Endothelial cell of umbilical vein (primary cell): ENCODE results near the gene CMIP. TPM values are rescaled to one million over a fixed set of nuclear protein-coding genes. Genes with fewer than 3 reads are reported as not detected.
A peak's percentile ranks its signal among the peaks of the same experiment; 100 is the strongest.

Source experiments
- BruUV-seq: library from RNA; stranded (reverse); fragments of 400-500 nt; replicated peaks from 2 replicates; lab custom pipeline; 2021; lab: Mats Ljungman, UMichigan
- CTCF ChIA-PET: fragments of 300-600, 350-600 bp; sonication (Branson Sonifier 250); formaldehyde crosslinking; loops from one replicate; lab custom pipeline; 2021; ENCODE audit warnings: antibody characterized with exemption, inconsistent platforms; lab: Charles Lee
- POLR2A ChIA-PET: fragments of 300-600, 350-600 bp; sonication (Branson Sonifier 250); formaldehyde crosslinking; loops from one replicate; lab custom pipeline; 2021; ENCODE audit warnings: antibody characterized with exemption, inconsistent platforms; lab: Charles Lee
- DNase-seq: peaks from one replicate; pipeline ENCODE4 v3.0.0-alpha.2; 2011; ENCODE audit warnings: low read depth, low spot score
- FAIRE-seq: peaks from 2 replicates; lab custom pipeline; 2011; peaks lifted over from hg19 to GRCh38; lab: Jason Lieb, UNC
- H2AFZ ChIP-seq: 2 replicates; pipeline ENCODE4 v1.6.0; 2012; ENCODE audit warnings: low read depth, low read length, control low read depth, inconsistent platforms
- H3K27ac ChIP-seq: 2 replicates; pipeline ENCODE4 v1.5.1; 2011; ENCODE audit warnings: low read depth, mild to moderate bottlenecking, control low read depth, low read length, moderate library complexity; ENCODE audit not compliant: insufficient read depth
- H3K27me3 ChIP-seq, 2 experiments: 2 replicates each; pipeline versions ENCODE4 v1.6.0 to v1.6.1; 2011; ENCODE audit warnings: low read length in 2 of 2, mixed read lengths in 1 of 2; ENCODE audit not compliant: control insufficient read depth in 2 of 2, insufficient read depth in 2 of 2
- H3K36me3 ChIP-seq, 2 experiments: 2 replicates in 1 of 2; 3 replicates in 1 of 2; pipeline ENCODE4 v1.5.1; 2011; ENCODE audit warnings: low read length in 2 of 2, mild to moderate bottlenecking in 1 of 2, moderate library complexity in 1 of 2; ENCODE audit not compliant: control insufficient read depth in 2 of 2, insufficient read depth in 2 of 2; ENCODE audit errors: extremely low read depth in 1 of 2
- H3K4me1 ChIP-seq: 3 replicates; pipeline ENCODE4 v1.5.1; 2011; ENCODE audit warnings: mild to moderate bottlenecking, low read length; ENCODE audit not compliant: control insufficient read depth, insufficient read depth; ENCODE audit errors: extremely low read depth
- H3K4me2 ChIP-seq: 2 replicates; pipeline ENCODE4 v1.6.1; 2011; ENCODE audit warnings: low read length, control low read depth, mixed read lengths; ENCODE audit not compliant: insufficient read depth
- H3K4me3 ChIP-seq, 3 experiments: fragments of 200-600 bp in 1 of 3; sonication (generic), shearing (Covaris generic) in 1 of 3; replicated peaks in 1 of 3; 2 replicates each; pipeline ENCODE4 v1.5.1; 2011 to 2016; ENCODE audit warnings: control low read depth in 3 of 3, low read length in 3 of 3, mild to moderate bottlenecking in 2 of 3, inconsistent platforms in 1 of 3, low read depth in 1 of 3, moderate library complexity in 1 of 3; ENCODE audit not compliant: insufficient read depth in 1 of 3
- H3K79me2 ChIP-seq: 2 replicates; pipeline ENCODE4 v1.6.0; 2012; ENCODE audit warnings: low read length, inconsistent platforms; ENCODE audit not compliant: control insufficient read depth, insufficient read depth
- H3K9ac ChIP-seq: replicated peaks from 2 replicates; pipeline ENCODE3; 2011; ENCODE audit warnings: low read length, control low read depth; ENCODE audit not compliant: insufficient read depth; ENCODE audit errors: extremely low read depth
- H3K9me1 ChIP-seq: replicated peaks from 3 replicates; pipeline ENCODE4 v1.6.0; 2011; ENCODE audit warnings: mild to moderate bottlenecking, low read length; ENCODE audit not compliant: control insufficient read depth, insufficient read depth; ENCODE audit errors: extremely low read depth
- H3K9me3 ChIP-seq: replicated peaks from 2 replicates; pipeline ENCODE4 v1.5.1; 2012; ENCODE audit warnings: low read length, inconsistent platforms; ENCODE audit not compliant: control insufficient read depth, insufficient read depth
- H4K20me1 ChIP-seq: replicated peaks from 2 replicates; pipeline ENCODE3; 2011; ENCODE audit warnings: mild to moderate bottlenecking, low read length; ENCODE audit not compliant: control insufficient read depth, insufficient read depth; ENCODE audit errors: extremely low read depth
- EZH2 ChIP-seq: IDR thresholded peaks from 2 replicates; pipeline ENCODE4 v1.6.1; 2012; ENCODE audit warnings: borderline replicate concordance, low read depth, mild to moderate bottlenecking, moderate library complexity, low read length, inconsistent platforms; ENCODE audit not compliant: severe bottlenecking
- FOS ChIP-seq: IDR thresholded peaks from 2 replicates; pipeline ENCODE4 v1.6.1; 2011; ENCODE audit warnings: mild to moderate bottlenecking, low read length, moderate library complexity, borderline replicate concordance; ENCODE audit not compliant: insufficient read depth
- GATA2 ChIP-seq: IDR thresholded peaks from 2 replicates; pipeline ENCODE4 v1.7.0; 2011; ENCODE audit warnings: low read depth, mild to moderate bottlenecking, moderate library complexity, mixed read lengths, low read length; ENCODE audit not compliant: insufficient read length, insufficient read depth
- JUN ChIP-seq: IDR thresholded peaks from 2 replicates; pipeline ENCODE4 v1.6.1; 2011; ENCODE audit warnings: borderline replicate concordance, low read depth; ENCODE audit not compliant: insufficient read length, insufficient read depth
- MAX ChIP-seq: IDR thresholded peaks from 2 replicates; pipeline ENCODE4 v1.6.1; 2011; ENCODE audit not compliant: insufficient read depth, insufficient read length
- MYC ChIP-seq: IDR thresholded peaks from one replicate; pipeline ENCODE4 v1.6.1; 2011; ENCODE audit warnings: mild to moderate bottlenecking, low read depth, low read length
- POLR2A ChIP-seq: IDR thresholded peaks from 2 replicates; pipeline ENCODE4 v1.6.1; 2012; ENCODE audit warnings: low read depth, mild to moderate bottlenecking, control low read depth, low read length
- POLR2AphosphoS5 ChIP-seq: IDR thresholded peaks from 2 replicates; pipeline ENCODE4 v1.6.1; 2012; ENCODE audit warnings: low read depth, mild to moderate bottlenecking, control low read depth, low read length, moderate library complexity; ENCODE audit not compliant: insufficient read depth
- dilution Hi-C: fragments of 300-500 bp; cut with MboI; formaldehyde crosslinking; loops from one replicate; pipeline ENCODE4 v1.15.0; 2019; ENCODE audit warnings: low sequenced_read_pairs; ENCODE audit not compliant: extremely low pct_ligation_motif_present
- intact Hi-C: fragments of 100-400 bp; cut with micrococcal nuclease; formaldehyde crosslinking; loops from one replicate; pipeline ENCODE4 v1.10.0; 2022
- polyA plus RNA-seq, 4 experiments: library from polyadenylated mRNA; depleted of rRNA in 3 of 4; stranded (reverse) in 3 of 4; unstranded in 1 of 4; fragments of >200 nt; gene quantifications; 2 replicates each; pipeline versions ENCODE4 v1.2.1 to v1.2.3, GENCODE V29; 2011 to 2012; ENCODE audit warnings: missing spikeins in 1 of 4
- total RNA-seq: library from RNA; stranded (reverse); gene quantifications from 2 replicates; pipeline ENCODE4 v1.2.3, GENCODE V29; 2021
- TF ChIP-seq, protein P1 (sequence below), 2 donors: IDR thresholded peaks; 1 replicate in 1 of 2; 2 replicates in 1 of 2; pipeline ENCODE4 v1.5.1; 2011; ENCODE audit warnings: low read length in 2 of 2, mild to moderate bottlenecking in 2 of 2, moderate library complexity in 2 of 2, control low read depth in 1 of 2, inconsistent platforms in 1 of 2, low read depth in 1 of 2; ENCODE audit not compliant: insufficient read depth in 1 of 2; ENCODE audit errors: extremely low read depth in 1 of 2

The CMIP gene
- total and polyA plus RNA-seq, 2 donors (not counting 3 experiments of a cell fraction or from before 2014, with no cell fraction given): 29.0 to 101 TPM

GRCh38 chr16:81626181-81626674 is 181.6 kb downstream of the CMIP start:
- CTCF ChIA-PET: interaction anchor here (0.9 to 6.4 kb wide), 5 partner anchors 10 to 222 kb away, joined by 3 to 85 read pairs (median 7); no protein-coding TSS in a partner anchor
- TF ChIP-seq EZH2 (no peak), MYC (no peak), GATA2 (no peak), POLR2A (no peak)
- Histone ChIP-seq H2AFZ (no peak overlapping the region), H3K9me1 (no peaks in the 10 kb centered on the region), H3K4me2 (no peak overlapping the region), H3K27ac (peak overlapping the region; percentile 90), H3K27me3 (no peaks in the 10 kb centered on the region), H3K79me2 (peaks cover 9% of the 10 kb centered on the region), H3K4me3 (no peak overlapping the region), H3K9me3 (no peaks in the 10 kb centered on the region), H3K4me1 (peaks cover 31% of the 10 kb centered on the region), H4K20me1 (no peaks in the 10 kb centered on the region), H3K36me3 (peaks cover 0 to 19% of the 10 kb centered on the region in 2 experiments), H3K9ac (peak overlapping the region; percentile 69)
- intact Hi-C loops (loop anchor here (10.0 kb wide), 1 partner anchor 249 kb away; no protein-coding TSS in a partner anchor), dilution Hi-C loops (no loop called here)
- no TSS peak for BruUV-seq
- FAIRE-seq: no peak
- DNase-seq: no peak
- POLR2A ChIA-PET: interaction anchor here (0.9 kb wide), 1 partner anchor 58 kb away, joined by 3 read pairs; no protein-coding TSS in a partner anchor

DNA sequence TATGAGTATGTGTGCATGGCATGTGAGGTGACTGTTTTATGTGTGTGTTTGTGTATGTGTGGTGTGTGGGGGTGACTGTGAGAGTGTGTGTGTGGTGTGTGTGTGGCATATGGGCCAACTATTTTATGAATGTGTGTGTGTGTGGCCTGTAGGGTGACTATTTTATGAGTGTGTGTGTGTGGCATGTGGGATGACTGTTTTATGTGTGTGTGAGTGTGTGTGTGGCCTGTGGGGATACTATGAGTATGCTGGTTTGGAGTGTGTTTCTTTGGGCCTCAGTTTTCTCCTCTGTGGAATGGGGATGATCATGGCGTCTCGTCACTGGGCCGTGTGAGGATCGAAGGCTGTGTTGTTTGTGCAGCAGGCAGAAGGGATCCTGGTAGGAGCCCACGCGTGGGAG is 182.4 kb downstream of the CMIP start:
- H3K4me2 ChIP-seq: no peak overlapping the region
- peaks cover 0 to 14% of the 10 kb centered on the region in 2 experiments for H3K36me3 ChIP-seq
- DNase-seq: no peak
- peak overlapping the region; percentile 90 for H3K27ac ChIP-seq
- peaks cover 9% of the 10 kb centered on the region for H3K79me2 ChIP-seq
- dilution Hi-C loops: no loop called here
- intact Hi-C loops: loop anchor here (10.0 kb wide), 1 partner anchor 248 kb away; no protein-coding TSS in a partner anchor
- H3K9me1 ChIP-seq: no peaks in the 10 kb centered on the region
- no peaks in the 10 kb centered on the region for H4K20me1 ChIP-seq
- no peak overlapping the region for H3K9ac ChIP-seq
- H2AFZ ChIP-seq: no peak overlapping the region
- no peaks in the 10 kb centered on the region for H3K27me3 ChIP-seq
- no TSS peak for BruUV-seq
- H3K4me3 ChIP-seq: no peak overlapping the region
- ChIA-PET CTCF (no interaction called here), POLR2A (no interaction called here)
- TF ChIP-seq FOS (no peak), GATA2 (no peak), POLR2A (no peak), EZH2 (no peak), MAX (no peak), POLR2AphosphoS5 (no peak), MYC (no peak), JUN (no peak)
- TF ChIP-seq, protein P1, sequence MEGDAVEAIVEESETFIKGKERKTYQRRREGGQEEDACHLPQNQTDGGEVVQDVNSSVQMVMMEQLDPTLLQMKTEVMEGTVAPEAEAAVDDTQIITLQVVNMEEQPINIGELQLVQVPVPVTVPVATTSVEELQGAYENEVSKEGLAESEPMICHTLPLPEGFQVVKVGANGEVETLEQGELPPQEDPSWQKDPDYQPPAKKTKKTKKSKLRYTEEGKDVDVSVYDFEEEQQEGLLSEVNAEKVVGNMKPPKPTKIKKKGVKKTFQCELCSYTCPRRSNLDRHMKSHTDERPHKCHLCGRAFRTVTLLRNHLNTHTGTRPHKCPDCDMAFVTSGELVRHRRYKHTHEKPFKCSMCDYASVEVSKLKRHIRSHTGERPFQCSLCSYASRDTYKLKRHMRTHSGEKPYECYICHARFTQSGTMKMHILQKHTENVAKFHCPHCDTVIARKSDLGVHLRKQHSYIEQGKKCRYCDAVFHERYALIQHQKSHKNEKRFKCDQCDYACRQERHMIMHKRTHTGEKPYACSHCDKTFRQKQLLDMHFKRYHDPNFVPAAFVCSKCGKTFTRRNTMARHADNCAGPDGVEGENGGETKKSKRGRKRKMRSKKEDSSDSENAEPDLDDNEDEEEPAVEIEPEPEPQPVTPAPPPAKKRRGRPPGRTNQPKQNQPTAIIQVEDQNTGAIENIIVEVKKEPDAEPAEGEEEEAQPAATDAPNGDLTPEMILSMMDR (IDR thresholded peaks at IDR 0.05; ENCODE audit: extremely low read depth in 1 of 2, insufficient read depth in 1 of 2, low read depth in 1 of 2, low read length in 2 of 2): no peak
- peaks cover 31% of the 10 kb centered on the region for H3K4me1 ChIP-seq
- H3K9me3 ChIP-seq: no peaks in the 10 kb centered on the region
- FAIRE-seq: no peak
